Stimulated activated CD4-positive, alpha-beta T cell treated with anti-CD3 and anti-CD28 coated beads, Interleukin-4, amount 100 ng/mL, for 24 hours (primary cell): ENCODE results near the gene TANC1.
A peak's percentile ranks its signal among the peaks of the same experiment; 100 is the strongest.
"Not testable (repeated sequence)": the region's sequence is repeated elsewhere in the genome, so short reads cannot be mapped to it uniquely, and the experiment has no call there.

Experiments used
- DNase-seq: peaks from one replicate; pipeline ENCODE4 v3.0.0-alpha.2; 2020

TANC1 gene

DNA sequence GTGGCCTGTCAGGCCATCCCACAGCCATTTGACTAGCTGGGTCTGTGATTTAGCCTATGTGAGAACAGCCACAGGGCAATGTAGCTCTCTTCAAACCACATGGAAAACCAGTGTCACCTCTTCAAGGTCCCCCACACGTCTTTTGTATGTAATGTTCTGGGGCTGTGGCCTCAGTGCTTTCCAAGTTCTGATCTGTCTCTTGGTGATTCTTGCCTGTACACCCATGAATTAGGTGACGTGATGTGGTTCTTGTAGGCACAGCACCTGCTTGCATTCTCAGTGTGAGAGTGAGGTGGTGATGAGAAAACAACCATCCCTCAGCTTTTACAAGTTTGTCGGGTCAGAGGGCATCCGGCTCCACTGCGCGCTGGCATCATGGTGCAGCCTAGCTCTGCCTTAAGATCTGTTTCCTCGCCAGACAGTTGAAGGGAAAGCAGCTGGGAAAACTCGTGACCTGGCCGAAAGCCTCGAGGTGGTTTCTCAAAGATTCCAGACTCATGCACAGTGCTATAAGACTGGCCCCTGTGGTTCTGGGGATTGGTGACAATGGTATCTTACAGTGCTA is 125.8 kb downstream of the TANC1 start:
- no peak for DNase-seq

DNA sequence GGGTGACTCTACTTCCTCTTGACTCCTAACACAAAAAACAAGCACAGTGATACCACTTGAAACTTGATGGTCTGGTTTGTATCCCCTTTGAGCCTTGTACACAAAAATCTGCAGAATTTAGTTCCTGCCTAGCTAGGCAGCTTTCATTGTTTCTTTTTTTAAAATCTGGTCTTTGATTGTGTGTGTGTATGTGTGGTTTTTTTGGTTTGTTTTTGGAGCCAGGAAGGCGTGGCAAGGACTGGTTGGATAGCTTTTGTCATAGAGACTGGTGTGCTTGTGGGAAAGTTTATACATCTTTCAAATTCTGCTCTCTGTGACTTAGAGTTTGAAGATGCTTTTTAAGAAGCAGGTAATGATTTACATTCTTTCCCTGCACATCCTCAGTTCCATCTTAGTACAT is 127.4 kb downstream of the TANC1 start:
- DNase-seq: no peak

DNA sequence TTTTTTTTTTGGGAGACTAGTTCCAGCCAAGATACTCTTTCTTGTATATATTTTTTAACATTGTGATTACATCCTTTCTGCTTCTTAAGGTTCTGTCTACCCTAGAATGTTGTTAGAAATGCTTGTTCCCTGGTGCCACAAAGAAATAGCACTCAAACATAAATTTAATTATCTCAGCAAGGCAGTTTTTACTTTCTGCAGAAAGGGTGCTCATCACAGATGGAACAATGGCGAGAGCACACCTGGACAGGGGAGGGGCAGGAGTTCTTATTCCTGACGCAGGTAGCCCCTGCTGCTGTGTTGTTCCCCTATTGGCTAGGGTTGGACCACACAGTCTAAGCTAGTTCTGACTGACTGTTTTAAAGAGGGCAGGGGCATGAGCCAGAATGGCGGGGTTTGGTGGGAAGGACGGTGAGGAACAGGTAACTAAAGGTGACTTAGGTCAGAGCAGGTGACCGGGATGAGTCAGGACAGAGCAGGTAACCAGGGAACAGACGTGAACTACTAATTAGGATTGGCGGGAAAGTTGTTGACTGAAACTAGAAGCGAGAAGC is 127.9 kb downstream of the TANC1 start:
- DNase-seq: not testable (repeated sequence)

DNA sequence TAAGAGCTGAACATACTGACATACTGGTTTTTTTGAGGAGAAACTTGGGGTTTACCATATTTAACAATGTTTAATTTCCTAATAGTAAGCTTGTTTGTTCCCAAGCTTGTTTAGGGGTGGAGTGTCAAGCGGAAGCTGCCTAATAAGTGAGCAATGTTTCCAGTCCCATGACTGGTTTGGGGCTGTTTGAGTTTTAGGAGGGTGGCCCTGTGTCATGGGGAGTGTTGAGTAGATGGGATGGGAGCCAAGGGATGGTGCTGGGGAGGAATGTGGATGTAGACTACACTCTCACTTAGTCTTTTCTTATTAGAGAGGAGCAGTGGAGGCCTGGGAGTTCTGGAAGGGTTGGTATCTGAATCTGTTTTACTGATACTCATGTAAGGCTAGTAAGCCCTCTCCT is 128.5 kb downstream of the TANC1 start:
- DNase-seq: no peak

DNA sequence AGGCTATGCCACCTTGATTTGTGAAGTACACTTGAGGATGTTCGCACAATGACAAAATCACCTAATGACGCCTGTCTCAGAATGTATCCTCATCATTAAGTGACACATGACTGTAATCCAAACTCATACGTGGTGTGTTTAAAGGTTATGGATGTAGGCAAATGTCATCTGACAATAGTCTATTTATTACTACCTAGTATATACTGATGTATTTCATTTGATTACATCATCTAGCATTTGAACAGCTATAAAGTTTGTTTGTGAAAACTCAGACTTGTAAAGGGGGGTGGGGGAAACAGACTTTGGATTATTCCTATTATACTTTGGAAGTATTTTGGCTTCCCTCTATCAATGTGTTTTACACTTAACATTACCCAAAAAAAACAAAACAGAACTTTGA is 129.9 kb downstream of the TANC1 start:
- DNase-seq: no peak

DNA sequence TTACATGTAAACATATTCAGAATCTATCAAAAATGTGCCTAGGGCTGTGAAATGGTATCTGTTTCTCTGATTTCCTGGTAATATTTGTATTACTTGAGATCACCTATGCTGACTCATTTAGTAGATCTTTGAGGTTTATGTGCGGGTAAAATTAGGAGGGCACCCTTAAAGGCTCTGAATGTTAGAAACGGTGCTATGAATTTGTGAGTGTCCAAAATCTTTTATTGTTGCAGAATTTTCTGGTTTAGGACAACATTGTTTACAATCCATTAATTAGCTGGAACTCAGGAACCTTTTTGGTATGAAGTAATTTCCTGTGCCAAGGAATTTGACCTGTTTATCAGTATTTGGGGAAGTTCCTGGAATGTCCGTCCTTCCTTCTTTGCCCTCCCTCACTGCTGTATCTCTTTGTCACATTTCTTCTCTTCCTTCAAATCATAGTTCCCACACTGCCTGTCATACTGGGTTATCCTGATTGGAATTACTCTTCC is 130.5 kb downstream of the TANC1 start:
- no peak for DNase-seq

DNA sequence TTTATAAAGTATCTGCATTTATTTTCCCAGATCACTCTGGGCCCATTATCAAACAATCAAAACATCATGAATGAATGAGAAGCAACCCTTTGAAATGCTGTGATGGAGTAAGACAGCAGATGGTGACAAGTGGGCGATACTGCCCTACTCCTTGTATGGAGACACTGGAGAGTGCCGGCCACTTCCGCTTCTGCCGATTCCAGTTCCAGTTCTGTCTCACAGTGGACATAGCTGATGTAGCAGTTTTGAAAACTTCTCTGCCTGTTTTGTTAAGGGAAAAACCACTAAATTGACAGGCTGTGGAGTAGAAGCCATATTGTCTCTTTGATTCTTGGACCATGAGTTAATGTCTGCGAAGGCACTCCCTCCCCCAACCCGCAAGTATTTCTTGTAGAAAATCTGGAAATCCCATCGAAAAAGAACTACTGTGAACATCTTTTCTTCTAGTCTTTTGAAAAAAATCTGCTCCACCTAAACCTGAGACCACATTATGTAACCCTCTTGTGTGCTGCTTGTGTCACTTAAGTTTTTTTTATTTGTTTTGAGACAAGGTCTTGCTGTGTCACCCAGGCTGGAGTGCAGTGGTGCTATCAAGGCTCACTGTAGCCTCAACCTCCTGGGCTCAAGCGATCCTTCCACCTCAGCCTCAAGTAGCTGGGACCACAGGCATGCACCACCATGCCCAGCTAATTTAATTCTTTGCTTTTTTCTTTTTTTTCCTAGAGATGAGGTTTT is 133.5 kb downstream of the TANC1 start:
- no peak for DNase-seq

DNA sequence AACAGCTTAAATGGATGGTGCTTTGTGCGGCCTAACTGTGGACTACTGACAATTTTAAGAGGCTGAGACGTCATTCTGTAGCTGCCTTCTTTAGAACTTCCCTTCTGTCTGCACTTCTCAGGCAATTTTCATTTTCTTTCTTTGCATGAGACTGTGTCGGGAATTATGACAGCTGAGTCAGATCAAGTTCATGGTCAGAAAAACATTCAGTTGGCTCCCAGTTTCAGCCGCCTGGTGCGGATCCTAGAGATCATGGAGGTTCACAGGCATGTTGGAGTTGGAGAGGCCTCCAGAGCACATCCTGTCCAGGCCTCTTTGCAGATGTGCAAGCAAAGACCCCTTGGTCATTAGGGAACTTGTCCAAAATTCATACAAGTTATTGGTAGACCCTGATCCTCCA is 135.0 kb downstream of the TANC1 start:
- no peak for DNase-seq

DNA sequence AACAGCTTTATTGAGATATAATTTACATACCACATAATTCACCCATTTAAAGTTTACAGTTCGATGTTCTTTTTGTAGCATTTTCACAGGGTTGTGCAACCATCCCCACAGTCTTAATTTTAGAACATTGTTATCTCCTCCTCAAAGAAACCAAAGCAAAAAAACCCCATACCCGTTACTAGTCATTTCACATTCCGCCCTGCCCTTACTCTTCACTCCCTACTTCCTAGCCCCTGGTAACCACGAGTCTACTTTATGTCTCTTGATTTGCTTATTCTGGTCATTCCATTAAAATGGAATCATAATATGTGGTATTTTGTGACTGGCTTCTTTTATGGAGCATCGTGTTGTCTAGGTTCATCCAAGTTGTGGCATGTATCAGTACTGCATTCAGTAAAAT is 137.7 kb downstream of the TANC1 start:
- DNase-seq: no peak

DNA sequence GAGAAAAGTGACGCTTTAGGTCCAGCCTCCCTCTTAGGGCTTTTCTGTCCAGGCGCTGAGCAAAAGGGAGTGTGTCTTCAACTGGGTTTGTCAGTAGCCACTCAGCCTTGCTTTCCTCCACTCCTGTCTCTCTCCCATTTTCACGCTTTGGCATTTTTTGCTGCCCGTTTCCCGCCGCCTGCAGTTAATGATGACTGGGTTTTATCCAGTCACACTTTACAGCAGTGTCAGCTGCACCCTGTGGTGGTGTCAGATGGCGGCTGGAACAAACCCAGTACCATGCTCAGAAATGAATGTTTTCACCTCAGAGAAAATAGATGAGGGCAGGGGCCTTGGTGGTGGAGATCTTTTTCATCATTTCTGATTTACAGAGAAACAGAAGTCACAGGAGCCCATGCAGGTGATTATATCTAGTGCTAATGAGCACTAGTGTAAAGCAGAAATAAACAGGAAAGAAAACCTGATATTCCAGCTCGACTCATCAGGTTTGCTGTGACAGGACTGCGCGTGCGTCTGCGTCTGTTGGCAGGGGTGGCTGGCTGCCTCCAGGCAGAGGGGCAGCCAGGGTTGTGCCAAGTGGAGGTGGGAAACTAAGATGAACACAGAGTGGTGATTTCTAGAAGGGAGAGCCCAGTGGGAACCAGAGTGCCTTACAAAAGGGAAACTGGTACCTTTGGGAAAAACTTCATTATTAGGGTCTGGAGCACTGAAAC is 139.9 kb downstream of the TANC1 start:
- no peak for DNase-seq

DNA sequence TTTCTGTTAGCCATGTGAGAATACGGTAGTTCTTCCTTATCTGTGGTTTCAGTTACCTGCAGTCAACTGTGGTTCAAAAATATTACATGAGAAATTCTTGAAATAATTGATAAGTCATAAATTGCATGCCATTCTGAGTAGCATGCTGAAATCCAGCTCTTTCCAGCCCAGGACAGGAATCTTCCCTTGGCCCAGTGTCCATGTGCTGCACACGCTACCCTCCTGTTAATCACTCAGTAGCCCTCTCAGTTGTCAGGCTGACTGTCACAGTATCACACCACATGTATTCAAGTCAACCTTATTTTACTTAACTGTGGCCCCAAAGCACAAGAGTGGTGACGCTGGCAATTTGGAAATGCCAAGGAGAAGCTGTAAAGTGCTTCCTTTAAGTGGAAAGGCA is 141.1 kb downstream of the TANC1 start:
- DNase-seq: no peak

DNA sequence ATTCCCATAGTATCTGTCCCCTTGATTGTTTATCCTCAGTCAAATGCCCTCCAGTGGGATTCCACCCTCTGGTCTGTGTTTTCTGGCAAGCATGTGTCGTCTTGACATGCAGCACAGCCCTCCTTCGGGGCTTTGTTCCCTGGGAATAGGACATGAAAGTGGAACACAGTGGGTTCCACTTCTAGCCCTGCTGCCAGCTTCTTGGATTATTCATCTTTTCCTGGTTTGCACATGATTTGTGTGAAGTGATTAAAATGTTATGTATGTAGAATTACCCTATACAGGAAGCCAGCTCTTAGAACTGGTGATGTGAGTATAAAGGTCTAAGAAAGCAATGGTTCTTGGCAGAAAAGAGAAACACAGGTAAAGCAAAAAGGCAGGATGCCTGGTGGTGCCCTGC is 142.3 kb downstream of the TANC1 start:
- no peak for DNase-seq

DNA sequence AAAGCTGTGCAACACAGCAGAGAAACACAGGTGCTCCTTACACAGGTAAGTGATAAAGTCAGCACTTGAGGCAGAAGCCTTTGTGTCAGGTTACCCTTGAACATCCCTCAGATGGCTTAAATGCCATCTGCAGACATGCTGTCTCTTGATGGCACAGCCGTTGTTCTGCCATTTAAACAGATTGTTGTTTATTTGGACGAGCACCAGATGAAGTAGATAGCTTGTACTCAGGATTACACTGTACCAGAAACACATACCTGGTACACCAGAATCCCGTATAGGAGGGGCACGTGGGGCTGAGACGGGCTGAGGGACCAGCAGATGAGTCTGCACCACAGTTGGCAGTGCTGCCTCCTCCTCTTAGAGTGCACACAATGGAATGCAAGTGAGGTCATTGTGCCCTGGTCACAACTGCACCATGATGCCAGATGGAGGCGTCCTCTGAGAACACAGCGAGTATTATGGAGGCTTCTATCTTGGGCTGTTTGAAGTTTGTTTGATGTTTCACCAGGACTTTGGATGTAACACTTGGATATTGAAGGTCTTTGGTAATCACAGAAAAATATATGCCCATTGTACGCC is 143.0 kb downstream of the TANC1 start:
- no peak for DNase-seq

DNA sequence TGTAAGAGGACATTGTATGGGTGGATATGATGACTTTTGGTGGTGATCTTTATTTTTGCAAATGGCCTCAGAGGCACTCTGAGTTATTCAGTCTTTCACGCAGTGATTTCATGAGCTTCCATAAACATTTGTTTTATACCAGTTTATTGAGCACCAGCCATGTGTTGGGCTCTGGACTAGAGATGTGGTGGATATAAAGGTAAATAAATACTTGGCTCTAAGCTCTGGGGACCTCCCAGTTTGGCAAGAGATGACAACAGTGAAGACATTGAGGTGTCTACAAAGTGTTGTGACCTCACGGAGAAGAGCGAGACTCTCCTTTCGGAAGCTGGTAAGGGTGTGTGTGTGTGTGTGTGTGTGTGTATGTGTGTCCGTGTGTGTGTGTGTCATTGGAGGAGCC is 146.4 kb downstream of the TANC1 start:
- no peak for DNase-seq

DNA sequence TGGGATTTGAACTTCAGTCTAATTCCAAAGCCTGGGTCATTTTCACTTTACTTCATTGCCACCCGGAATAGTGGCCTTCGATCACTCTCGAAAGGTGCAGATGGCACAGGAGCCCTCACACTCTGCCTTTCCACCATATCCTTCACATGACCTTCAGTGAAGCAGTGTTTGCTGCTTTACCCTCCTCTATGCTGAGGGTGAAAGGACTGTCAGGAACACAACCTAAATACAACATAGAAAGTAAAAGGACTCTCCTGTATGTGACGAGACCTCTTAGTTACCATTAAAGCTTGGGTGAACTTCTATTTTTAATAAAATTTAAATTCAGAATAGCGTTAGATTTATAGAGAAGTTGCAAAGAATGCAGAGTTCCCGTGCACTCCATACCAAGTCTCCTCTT is 148.5 kb downstream of the TANC1 start:
- no peak for DNase-seq

DNA sequence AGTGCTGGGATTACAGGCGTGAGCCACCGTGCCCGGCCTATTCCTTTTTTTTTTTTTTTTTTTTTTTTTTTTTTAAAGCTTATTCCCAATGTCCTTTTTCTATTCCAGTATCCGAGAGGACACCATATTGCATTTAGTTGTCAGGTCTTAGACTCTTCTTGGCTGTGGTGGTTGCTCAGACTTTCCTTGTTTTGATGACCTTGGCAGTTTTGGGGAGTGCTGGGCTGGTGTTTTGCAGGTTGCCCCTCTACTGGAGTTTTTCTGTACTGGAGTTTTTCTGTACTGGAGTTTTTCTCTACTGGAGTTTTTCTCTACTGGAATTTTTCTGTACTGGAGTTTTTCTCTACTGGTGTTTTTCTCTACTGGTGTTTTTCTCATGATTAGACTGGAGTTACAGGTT is 149.2 kb downstream of the TANC1 start:
- no peak for DNase-seq

DNA sequence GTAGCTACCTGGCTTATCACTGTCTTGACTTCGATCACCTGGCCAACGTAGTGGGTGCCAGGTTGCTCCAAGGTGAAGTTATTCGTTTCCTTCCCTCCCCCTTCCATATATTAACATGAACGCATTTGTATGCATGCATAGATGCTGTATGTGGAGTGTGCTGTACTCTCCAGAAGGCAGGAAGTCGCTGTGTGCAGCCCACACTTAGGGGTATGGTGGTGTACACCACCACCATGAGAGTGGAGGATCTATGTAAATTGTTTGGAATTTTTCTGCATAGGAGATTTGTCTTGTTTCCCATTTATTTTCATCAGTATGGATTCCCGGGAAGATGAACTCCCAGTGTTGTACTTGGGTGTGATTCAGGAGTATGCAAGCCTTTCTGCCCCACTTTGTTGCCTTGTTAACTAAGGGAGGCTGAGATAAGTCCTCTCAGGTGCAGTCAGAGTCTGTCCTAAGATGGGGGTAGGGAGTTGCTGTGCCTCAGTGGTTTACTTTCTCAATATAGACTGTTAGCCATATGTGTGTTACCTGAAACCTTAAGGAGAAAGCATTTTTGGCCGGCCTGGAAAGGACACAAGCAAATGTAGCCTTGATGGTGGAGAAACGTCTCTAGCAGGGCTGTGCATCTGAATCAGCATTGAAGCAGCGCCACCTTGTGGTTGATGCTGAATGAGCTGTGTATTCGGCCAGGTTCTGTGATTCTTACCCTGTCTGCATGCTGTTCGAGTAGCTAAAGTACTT is 149.8 kb downstream of the TANC1 start:
- peak; percentile 82 for DNase-seq

DNA sequence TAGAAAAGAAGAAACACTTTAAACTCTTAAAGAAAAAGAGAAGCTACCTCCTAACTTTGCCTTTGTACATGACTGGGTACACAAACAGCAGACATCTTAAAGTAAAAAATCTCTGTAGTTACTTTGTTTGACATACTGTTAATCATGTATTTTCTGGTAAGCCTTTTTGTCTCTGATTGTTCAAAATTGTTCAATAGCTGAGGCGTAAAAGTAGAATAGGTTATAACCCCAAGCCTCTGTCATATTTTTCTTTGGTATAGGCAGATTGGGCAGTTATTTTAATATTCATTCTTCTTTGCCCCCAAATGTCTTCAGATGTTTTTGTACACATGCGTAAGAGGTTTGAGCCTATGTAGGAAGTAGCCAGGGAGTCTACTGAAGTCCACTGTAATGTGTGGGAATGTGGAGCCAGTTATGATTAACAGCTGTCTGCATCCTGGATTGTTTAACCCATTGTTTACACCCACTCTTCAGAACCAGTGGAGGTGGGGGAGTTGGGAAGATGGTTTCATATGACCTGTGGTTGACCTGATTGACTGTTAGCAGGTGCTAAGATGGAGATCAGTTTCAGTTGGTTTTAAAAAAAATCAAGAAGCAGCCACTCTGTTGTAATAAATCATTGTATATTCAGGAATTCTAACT is 150.5 kb downstream of the TANC1 start:
- DNase-seq: no peak

DNA sequence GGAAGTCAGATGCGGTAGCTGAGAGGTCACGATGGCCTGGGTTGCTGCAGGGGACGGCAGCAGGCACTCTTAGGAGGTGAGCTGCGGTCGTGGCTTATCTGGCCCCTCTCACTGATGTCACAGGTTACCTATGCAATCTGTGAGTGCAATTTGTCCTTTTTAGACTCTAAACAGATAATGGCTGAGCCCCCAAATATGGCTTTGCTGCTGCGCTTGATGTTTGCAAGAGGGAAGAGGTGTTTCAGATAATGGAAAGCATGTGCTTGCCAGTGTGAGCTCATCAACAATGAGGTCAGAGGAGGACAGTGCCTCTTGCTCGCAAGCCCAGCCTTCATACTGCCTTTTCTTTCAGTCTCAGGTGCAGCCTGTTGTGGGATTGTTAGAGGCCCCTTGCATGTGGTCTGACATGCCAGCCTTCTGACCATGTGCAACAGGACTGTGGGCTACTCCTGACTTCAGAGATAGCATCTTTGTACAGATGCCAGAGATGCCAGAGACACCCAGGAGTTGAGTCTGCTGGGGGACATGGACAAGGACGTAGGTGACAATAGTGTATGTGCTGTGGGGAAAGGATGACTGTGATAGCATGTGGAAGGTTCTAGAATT is 151.3 kb downstream of the TANC1 start:
- DNase-seq: no peak

DNA sequence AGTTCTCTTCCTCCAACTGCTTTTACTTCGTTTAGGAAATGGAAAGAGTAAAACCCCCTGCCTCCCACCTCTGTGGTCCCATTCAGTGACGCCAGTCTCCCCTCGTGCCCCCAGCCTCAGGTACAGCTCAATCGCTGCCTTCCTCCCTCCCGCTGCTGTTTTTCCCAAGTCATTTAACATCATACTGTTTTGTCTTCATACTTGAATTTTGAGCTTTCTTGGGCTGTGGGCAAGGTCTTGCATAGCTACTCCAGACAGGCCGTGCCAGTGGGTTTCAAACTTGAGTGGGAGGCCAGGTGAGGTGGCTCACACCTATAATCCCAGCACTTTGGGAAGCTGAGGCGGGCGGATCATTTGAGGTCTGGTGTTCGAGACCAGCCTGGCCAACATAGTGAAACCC is 155.3 kb downstream of the TANC1 start:
- DNase-seq: no peak

DNA sequence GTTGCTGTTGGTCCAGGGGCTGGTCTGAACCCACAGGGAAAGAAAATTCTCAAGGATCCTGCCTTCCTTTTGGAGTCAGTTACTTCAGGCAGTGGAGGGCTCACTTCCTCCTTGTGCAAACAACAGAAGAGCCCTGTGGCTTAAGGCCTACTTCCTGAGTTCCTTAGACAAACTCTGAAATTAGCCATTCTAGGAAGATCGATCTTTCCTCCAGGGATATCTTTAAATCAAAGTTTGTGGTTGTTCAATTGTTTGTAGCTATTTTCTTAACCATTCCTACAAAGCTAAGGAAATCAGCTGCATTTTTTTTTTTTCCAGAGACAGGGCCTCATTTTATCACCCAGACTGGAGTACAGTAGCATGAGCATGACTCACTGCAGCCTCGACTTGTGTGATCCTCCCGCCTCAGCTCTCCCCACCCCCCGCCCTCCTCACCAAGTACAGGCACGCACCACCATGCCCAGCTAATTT is 156.0 kb downstream of the TANC1 start:
- DNase-seq: peak; percentile 19
